GM19099 (cell line): ENCODE data around the gene MELTF.

Experiments
- POLR2A ChIP-seq: IDR thresholded peaks from 3 replicates; pipeline ENCODE4 v1.6.1; 2011; ENCODE audit warnings: low read depth; ENCODE audit not compliant: insufficient read length; ENCODE audit errors: extremely low read depth

Gene MELTF

DNA sequence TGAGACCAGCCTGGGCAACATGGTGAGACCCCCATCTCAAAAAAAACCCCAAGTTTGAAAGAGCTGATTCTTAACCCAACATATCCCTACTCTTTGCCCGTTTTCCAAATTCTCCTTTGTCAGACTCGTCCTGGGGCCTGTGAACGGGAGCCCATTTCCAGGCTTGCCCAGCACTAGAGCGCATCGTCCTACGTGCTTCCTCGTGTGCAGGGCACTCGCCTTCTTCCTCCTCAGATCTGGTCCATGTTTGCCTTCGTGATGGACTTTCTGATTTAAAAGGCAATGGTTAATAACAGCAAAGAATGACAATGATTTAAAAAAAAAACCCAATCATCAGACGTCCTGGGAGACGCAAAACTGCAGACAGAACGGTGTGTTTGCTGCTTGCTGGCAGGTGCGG is 10.1 kb downstream of the MELTF start:
- TF ChIP-seq POLR2A, result no peak

DNA sequence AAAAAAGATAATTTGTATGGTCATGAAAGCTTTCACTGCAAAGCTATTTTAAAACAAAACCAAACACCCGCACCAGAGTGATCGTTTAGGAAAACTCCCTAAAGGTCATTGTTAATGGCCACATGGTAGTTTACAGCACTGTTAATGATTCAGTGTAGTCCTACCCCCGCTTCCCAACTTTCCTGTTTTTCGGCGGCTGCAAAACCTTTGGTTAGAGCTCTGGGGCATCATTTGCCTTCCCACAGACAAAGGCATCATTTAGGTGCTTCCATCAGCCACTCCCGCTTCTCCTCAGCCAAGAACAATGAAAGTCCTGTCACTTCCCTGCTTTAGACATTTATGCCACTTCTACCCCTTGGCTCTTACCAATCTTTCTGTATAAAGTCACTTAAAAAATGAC is 10.6 kb downstream of the MELTF start:
- no peak for TF ChIP-seq POLR2A

DNA sequence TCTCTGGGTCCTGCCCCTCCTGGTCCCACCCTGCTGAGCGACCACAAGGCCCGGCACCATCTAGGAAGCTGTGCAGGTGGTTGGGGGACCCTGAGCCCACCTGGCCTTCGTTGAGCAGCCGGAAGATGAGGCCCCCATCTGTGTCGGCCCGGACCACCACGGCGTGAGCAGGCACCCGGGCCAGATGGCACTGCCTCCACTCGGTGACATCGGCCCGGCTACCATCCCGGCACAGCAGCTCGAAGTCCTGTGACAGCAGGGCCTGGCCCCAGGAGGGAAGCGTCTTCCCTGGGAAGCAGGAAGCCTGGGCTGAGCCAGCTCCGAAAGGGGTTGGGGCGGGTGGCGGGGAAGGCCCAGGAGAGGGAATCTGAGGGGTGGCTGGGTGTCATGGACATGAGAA is 12.6 kb downstream of the MELTF start:
- TF ChIP-seq POLR2A, result no peak

DNA sequence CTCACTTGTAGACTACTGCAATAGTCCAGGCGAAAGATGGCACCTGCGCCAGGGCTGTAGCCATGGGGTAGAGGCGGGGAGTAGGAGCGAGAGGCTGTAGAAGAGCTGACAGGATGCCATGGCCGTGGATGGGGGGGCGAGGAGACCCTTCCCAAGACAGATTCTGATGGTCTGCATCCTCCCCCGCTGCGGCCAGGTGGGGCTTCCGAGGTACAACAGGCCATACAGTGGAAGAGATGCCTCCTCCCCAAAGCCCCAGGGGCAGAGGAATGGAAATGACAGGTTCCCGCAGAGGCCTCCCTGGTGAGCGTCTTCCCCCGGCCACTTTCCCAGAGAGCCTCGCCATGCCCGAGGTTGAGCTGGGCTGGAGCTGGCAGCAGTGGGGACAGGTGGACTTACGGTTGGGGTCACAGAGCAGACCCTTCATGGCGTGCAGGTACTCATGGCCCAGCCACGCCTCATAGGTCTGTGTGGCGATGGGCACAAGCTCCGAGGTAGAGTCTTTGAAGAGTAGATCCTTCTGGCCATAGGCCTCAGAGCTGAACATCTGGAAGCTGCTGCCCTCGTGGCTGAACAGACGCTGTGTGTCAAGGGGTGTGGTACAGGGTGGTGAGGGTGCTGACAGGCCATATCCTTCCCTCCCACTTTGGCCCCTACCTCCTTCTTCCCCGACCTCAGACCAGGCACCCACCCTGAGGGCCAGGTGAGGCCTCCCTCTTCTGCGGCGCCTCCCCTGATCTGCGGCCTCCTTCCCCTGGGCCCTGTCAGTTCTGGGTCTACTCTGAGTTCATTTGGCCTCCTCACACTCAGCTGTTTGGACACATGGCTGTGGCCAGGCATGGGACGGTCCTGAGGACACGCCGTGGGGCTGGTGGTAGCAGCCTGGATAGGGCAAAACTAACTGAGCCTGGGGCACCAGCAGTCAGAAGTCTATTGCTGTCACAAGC is 13.6 kb downstream of the MELTF start:
- no peak for TF ChIP-seq POLR2A

DNA sequence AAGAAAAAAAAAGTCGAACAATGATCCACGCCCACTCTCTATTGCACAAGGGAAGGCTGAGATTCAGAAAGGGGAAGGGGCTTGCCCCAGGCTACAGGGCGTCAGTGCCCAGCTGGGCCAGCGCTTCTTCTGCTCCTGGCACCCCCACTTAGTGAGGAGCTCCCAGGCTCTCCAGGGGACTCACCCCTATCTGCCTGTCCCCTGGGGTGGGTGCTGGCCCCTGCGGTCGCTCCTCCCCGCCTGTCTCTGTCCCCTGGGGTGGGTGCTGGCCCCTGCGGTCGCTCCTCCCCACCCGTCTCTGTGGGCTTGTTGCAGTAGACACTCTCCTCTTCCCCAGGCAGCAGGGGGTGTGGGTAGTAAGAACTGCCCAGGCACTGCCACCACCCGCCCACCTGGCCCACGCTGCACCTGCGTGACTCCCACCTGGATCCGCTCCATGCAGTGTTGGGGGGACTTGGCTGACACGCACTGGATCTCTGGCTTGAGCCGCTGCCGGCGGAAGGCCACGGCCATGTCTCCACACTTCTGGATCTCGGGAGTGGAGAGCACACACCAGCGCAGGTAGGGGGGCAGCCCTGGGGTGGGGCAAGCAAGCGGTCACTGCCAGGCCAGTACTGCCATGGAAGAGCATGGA is 14.6 kb downstream of the MELTF start:
- TF ChIP-seq POLR2A, result no peak

DNA sequence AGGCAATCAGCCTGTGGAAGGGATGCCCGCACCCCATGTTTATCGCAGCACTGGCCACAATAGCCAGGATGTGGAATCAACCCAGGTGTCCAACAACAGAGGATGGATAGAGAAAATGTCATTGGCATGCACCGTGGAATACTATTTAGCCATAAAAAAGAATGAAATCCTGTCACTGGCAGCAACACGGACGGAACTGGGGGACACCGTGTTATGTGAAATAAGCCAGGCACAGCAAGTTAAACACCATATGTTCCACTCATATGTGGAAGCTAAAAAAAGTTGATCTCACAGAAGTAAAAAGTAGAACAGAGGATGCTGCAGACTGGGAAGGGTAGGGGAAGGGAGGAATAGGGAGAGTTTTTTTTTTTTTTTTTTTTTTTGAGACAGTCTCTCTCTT is 15.6 kb downstream of the MELTF start:
- no peak for TF ChIP-seq POLR2A

DNA sequence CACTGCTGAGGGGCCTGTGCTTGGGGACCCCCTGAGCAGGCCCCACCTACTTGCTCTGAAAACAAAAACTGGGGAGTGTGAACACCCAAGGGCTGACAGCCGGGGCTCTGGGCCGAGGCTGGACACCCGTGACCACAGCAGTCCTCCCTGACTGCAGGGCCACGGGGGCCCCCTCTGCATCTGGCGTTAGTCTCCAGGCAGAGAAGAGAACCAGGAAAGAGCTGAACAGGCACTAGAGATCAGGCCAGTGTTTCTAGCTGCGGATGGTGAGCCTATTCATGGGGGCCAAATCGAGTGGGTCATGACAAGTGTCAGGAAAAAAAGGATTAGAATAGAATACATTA is 17.1 kb downstream of the MELTF start:
- no peak for TF ChIP-seq POLR2A

DNA sequence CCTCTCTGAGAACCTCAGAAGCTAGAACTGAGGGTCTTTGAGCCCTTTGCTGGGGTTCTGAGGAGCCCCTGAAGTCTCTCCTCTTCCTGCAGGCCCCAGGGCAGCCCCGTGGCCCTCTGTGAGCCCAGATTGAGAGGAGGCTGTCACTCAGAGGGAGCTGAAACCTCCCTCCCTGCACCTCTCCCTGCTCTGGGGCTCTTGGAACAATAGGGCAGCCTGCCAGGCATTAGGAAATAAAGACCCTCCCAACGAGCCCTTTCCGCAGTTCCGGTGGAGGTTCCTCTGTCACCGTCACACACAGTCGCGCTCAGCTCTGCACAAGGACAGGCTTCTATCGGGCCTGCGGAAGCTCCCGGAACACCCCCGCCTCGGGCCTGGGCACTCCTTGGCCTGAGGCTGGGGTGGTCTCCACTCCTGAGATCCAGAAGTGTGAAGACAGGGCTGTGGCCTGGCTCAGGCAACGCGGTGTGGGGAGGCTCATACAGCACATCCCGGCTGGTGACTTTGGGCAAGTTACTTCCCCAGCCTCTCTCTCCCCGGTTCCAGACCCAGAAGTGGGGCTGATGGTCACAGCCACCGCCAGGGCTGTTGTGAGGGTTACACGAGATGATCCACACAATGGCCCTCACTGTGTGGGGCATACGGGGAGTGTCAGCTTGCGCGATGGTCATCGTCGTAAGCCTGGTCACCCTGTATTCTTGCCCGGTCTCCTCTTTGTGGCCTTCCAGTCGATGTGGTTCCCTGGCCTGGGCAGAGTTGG is 17.7 kb downstream of the MELTF start:
- TF ChIP-seq POLR2A, result no peak

DNA sequence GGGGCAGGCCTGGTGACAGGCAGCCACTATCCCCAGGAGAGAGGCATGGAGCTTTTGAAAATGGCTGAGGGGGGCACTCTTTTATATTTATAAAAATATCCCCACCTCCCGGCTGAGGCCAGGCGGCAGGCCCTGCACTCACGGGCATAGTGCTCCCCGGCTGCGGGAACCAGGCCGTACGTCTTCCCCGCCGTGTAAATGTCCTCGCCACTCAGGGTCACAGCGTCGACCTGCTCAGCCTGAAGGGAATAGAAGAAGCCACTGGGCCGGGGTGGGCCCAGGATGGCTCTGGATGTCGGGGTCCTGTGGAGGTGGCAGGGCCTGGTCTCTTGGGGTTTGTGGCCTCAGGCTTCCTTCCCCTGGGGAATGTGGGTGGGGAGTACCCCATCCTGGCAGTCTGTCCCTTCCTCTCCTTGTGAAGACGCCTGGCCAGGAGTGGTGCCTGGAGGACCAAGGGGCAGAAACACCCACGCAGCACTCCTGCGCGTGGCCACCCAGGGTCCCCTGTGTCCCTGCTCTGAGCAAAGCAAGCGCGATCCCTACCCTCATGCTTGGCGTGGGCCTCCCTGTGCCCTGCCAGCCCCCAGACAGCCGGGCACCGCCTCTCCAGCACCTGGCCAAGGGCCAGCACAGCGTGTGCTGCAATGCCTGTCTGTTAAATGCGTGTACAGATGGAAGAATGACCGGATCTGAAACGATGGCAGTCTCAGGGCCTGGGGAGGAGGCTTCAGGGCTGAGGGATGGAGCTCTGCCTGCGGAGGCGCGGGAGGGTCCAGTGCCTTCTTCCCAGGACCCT is 18.9 kb downstream of the MELTF start:
- no peak for TF ChIP-seq POLR2A

DNA sequence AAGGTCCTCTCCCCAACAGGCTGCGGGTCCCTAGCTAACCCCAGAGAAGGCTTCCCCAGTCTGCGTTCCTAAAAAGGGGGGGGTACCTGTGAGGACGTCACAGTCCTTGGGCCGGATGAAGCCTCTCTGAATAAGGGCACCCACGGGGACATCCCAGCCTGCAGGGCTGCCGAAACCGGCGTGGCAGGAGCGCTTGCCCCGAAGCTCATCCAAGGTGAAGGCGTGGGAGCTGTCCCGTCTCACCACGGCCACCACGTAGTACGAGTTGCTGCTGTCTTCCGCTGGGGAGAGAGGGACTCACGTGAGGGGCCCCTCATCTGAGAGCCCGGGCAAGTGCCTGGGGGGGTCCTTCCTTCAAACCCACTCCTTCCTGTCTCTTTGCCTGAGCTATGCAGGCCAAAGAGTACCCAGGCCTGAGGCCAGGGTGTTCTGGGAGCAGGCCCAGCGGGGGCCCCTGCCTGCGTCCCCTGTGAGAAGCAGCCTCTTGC is 20.0 kb downstream of the MELTF start:
- TF ChIP-seq POLR2A, result no peak

DNA sequence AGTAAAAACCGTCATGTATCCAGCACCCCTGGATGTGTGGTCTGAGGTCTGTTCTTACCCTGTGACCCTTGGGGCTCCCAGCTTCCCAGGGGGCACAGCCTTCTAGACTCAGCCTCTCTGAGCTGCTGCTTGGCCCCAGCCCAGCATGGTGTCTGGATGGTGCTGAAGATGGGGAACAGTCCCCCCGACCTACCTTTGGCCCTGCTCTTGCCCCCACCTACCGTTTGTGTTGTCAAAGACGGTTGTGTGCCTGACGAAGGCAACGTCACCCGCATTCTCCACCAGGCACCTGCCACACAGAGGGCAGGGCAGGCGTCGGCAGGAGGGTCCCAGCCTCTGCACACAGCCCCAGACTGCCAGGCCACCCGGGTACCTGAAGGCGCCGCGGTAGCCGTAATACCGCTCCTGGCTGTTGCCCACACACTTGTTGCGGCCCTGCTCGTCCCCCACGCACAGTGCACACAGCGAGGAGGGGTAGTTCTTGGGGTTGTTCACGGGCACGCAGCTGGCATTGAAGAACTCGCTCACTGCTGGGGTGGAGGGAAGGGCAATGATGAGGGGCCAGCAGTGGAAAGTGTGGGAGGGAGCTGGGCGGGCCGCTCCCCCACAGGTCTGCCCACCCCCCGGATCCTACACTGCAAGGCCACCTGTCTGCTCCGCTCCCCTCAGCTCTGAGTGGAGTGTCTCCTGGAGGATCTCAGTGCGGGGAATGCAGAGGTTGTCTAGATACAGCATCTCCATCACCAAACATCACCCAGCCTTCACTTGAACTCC is 21.0 kb downstream of the MELTF start:
- TF ChIP-seq POLR2A, result no peak

DNA sequence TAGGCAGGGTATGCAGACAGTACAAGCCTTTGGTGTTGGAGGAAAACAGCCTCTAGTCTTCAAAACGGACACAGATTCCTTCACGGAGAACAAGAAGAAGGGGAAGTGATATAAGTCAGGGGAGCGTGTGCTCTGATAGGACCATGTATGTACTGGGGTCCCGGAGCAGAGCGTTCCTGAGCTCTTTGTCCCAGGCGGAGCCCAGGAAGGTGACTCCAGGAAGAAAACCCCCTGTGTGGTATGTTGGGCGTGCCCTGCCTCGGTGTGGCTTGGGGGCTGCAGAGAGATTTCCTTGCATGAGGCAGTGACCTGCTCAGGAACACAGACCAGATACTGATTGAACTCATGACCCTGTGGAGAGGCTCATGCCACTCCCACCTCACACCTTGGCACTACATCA is 21.7 kb downstream of the MELTF start:
- TF ChIP-seq POLR2A, result no peak

DNA sequence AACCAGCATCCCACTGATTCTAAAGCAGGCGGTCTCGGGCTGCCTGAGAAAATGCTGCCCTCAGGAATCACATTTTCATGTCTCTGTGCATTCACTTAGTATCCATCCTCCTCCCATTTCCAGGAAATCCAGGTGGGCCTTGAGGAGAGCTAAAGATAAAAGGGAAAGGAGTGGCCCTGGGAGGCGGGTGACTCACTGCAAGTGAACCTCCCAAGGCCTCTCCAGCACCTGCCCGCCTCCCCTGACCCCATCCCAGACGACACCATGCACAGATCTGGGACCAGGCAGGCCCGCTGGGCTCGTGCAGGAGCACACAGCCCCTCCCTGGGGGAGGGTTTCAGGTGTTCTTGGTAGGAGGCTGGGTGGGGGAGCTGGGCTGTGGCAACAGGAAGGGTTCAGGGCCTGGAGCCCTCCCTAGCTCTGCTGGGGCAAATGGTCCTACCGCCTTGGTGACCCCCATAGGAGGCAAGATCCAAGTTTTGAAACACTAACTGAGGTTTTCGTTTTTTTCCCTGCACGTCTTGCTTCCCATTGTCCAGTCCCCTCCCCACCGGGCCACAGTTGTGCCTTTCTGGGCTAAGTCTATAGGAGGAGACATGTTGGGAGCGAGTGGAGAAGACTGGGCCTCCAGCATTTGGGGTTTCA is 22.2 kb downstream of the MELTF start:
- TF ChIP-seq POLR2A, result no peak
